Stomach (tissue), 4 donors: ENCODE data around the gene WNT16.

Source experiments
- CTCF ChIP-seq, 7 experiments: fragments of 450-650 bp in 4 of 7; fragments of 200-600 bp in 3 of 7; sonication (generic) in 3 of 7; IDR thresholded peaks; one replicate each; pipeline ENCODE4 v1.5.1; 2016 to 2019; ENCODE audit warnings: antibody characterized with exemption in 7 of 7, control low read depth in 2 of 7, mild to moderate bottlenecking in 1 of 7
- POLR2AphosphoS5 ChIP-seq, 3 donors: sonication (generic); formaldehyde crosslinking; IDR thresholded peaks; one replicate each; pipeline ENCODE4 v1.6.1; 2016; ENCODE audit warnings: antibody characterized with exemption in 3 of 3

GRCh38 chr7:121355574-121355973 is 26.8 kb downstream of the WNT16 start:
- TF ChIP-seq CTCF (IDR thresholded peaks at IDR 0.05), result no peak
- TF ChIP-seq POLR2AphosphoS5 (IDR thresholded peaks at IDR 0.05), result no peak
